HL-60 (cell line): ENCODE results near the gene FGR.

Experiments used
- CTCF ChIP-seq: IDR thresholded peaks from one replicate; pipeline ENCODE4 v1.5.1; 2011; ENCODE audit warnings: low read length, control low read depth, inconsistent platforms; ENCODE audit not compliant: insufficient read depth
- POLR2AphosphoS5 ChIP-seq: IDR thresholded peaks from 2 replicates; pipeline ENCODE4 v1.6.1; 2012; ENCODE audit warnings: low read depth
- REST ChIP-seq: IDR thresholded peaks from 2 replicates; pipeline ENCODE4 v1.6.1; 2012; ENCODE audit warnings: low read depth; ENCODE audit not compliant: insufficient replicate concordance

- TF ChIP-seq CTCF (no peak), POLR2AphosphoS5 (no peak), REST (no peak)
Measured at GRCh38 chr1:27588256-27589232, 46.4 kb downstream of the FGR start.
